ENCODE results near the gene GCNT2.
"Not testable (repeated sequence)": the region's sequence is repeated elsewhere in the genome, so short reads cannot be mapped to it uniquely, and the experiment has no call there.

GCNT2 gene

DNA sequence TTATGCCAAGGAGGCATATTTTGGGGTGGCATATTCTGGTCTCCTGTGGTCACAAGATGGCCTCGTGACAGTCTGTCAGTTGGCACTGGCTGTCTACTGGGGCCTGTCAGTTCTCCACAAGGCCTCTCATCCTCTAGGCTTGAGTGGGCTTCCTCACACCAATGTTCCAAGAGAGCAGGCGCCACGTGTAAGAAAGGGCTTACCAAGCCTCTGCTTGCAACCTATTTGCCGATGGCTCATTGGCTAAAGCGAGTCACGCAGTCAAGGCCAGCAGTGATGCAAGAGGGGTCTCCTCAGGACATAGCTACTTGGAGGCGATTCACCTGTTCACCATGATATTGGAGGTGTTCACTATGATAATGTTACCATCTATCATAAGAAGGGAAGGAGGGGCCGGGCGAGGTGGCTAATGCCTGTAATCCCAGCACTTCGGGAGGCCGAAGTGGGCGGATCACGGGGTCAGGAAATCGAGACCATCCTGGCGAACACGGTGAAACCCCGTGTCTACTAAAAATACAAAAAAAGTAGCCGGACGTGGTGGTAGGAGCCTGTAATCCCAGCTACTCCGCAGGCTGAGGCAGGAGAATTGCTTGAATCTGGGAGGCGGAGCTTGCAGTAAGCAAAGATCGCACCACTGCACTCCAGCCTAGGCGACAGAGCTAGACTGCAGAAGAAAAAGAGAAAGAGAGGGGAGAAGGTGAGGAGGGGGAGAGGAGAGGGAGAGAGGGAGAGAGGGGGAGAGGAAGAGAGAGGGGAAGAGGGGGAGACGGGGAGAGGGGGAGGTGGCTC is 138.0 kb downstream of the GCNT2 start:
- no peak overlapping the region for H3K4me3 ChIP-seq (ENCODE audit: low read length)
- no peak overlapping the region for H3K27ac ChIP-seq (ENCODE audit: low read length)
- no peaks in the 10 kb centered on the region for H3K27me3 ChIP-seq (ENCODE audit: control insufficient read depth, insufficient read depth, low read length)
- no peak for DNase-seq (ENCODE audit: low read depth, low spot score)
- no peaks in the 10 kb centered on the region for H3K36me3 ChIP-seq (ENCODE audit: control insufficient read depth, insufficient read depth, low read length)
- H3K4me1 ChIP-seq (ENCODE audit: control insufficient read depth, insufficient read depth, low read length): no peaks in the 10 kb centered on the region
- no peaks in the 10 kb centered on the region for H3K9me3 ChIP-seq (ENCODE audit: control insufficient read depth, insufficient read depth, low read length)
- WGBS (ENCODE audit: insufficient coverage, insufficient read length): no CpG with 5 or more reads among the region's 24 CpGs

DNA sequence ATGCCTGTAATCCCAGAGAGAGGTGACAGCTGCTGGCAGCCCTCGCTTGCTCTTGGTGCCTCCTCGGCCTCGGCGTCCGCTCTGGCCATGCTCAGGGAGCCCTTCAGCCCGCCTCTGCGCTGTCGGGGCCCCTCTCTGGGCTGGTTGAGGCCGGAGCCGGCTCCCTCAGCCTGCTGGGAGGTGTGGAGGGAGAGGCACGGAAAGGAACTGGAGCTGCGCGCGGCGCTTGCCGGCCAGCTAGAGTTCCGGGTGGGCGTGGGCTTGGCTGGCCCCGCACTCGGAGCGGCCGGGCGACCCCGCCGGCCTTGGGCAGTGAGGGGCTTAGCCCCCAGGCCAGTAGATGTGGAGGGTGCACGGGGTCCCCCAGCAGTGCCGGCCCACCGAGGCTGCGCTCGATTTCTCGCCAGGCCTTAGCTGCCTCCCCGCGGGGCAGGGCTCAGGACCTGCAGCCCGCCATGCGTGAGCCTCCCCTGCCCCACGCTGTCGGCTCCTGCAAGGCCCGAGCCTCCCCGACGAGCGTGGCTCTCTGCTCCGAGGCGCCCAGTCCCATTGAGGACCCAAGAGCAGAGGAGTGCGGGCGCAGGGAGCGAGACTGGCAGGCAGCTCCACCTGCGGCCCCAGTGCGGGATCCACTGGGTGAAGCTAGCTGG is 138.7 kb downstream of the GCNT2 start:
- Histone ChIP-seq H3K4me1 (ENCODE audit: control insufficient read depth, insufficient read depth, low read length) (no peaks in the 10 kb centered on the region), H3K27ac (ENCODE audit: low read length) (no peak overlapping the region), H3K9me3 (ENCODE audit: control insufficient read depth, insufficient read depth, low read length) (no peaks in the 10 kb centered on the region), H3K36me3 (ENCODE audit: control insufficient read depth, insufficient read depth, low read length) (no peaks in the 10 kb centered on the region), H3K4me3 (ENCODE audit: low read length) (no peak overlapping the region), H3K27me3 (ENCODE audit: control insufficient read depth, insufficient read depth, low read length) (no peaks in the 10 kb centered on the region)
- DNase-seq (ENCODE audit: low read depth, low spot score): no peak
- no CpG with 5 or more reads among the region's 48 CpGs for WGBS (ENCODE audit: insufficient coverage, insufficient read length)

DNA sequence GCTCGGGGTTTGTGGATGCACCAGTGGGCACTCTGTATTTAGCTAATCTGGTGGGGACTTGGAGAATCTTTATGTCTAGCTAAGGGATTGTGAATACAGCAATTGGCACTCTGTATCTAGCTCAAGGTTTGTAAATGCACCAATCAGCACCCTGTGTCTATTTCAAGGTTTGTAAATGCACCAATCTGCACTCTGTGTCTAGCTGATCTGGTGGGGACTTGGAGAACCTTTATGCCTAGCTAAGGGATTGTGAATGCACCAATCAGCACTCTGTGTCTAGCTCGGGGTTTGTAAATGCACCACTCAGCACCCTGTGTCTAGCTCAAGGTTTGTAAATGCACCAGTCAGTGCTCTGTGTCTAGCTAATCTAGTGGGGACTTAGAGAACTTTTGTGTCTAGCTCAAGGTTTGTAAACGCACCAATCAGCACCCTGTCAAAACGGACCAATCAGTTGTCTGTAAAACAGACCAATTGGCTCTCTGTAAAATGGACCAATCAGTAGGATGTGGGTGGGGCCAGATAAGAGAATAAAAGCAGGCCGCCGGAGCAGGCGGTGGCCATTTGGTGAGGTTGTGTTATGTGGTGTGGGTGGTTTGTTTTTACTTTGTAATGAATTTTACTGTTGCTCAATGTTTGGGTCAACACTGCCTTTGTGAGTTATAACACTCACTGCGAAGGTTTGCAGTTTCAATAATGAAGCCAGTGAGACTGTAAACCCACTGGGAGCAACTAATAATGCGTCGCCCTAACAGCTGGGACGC is 139.5 kb downstream of the GCNT2 start:
- not testable (repeated sequence) for H3K4me3 ChIP-seq (ENCODE audit: low read length); H3K27ac ChIP-seq (ENCODE audit: low read length); H3K27me3 ChIP-seq (ENCODE audit: control insufficient read depth, insufficient read depth, low read length); H3K4me1 ChIP-seq (ENCODE audit: control insufficient read depth, insufficient read depth, low read length); H3K36me3 ChIP-seq (ENCODE audit: control insufficient read depth, insufficient read depth, low read length); H3K9me3 ChIP-seq (ENCODE audit: control insufficient read depth, insufficient read depth, low read length); DNase-seq (ENCODE audit: low read depth, low spot score)
- WGBS (ENCODE audit: insufficient coverage, insufficient read length): no CpG with 5 or more reads among the region's 11 CpGs

DNA sequence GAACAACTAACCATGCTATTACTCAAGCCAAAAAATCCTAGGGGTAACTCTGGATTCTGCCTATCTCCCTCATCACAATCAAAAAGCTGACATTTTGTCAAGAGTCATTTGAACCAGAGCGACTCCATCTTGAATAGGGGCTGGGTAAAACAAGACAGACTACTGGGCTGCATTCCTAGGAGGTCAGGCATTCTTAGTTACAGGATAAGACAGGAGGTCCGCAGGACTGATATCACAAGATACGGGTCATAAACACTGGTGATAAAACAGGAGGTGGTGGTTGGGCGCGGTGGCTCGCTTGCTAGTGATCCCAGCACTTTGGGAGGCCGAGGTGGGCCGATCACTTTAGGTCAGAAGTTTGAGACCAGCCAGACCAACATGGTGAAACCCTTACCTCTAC is 141.1 kb downstream of the GCNT2 start:
- Histone ChIP-seq H3K27ac (ENCODE audit: low read length) (no peak overlapping the region), H3K4me3 (ENCODE audit: low read length) (no peak overlapping the region), H3K4me1 (ENCODE audit: control insufficient read depth, insufficient read depth, low read length) (no peaks in the 10 kb centered on the region), H3K27me3 (ENCODE audit: control insufficient read depth, insufficient read depth, low read length) (no peaks in the 10 kb centered on the region), H3K36me3 (ENCODE audit: control insufficient read depth, insufficient read depth, low read length) (no peaks in the 10 kb centered on the region), H3K9me3 (ENCODE audit: control insufficient read depth, insufficient read depth, low read length) (no peaks in the 10 kb centered on the region)
- no CpG with 5 or more reads among the region's 8 CpGs for WGBS (ENCODE audit: insufficient coverage, insufficient read length)
- DNase-seq (ENCODE audit: low read depth, low spot score): no peak

DNA sequence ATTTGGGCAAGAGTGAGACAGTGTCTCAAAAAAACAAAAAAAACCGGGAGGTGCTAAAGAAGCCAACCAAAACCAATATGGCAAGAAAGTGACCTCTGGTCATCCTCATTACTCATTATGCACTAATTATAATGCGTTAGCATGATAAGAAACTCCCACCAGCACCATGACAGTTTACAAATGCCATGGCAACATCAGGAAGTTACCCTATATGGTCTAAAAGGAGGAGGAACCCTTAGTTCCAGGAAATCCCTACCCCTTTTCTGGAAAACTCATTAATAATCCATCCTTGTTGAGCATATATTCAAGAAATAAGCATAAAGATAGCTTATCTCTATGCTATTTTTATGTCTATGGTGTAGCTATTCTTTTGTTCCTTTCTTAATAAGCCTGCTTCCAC is 141.6 kb downstream of the GCNT2 start:
- no peak for DNase-seq (ENCODE audit: low read depth, low spot score)
- no peaks in the 10 kb centered on the region for H3K9me3 ChIP-seq (ENCODE audit: control insufficient read depth, insufficient read depth, low read length)
- WGBS (ENCODE audit: insufficient coverage, insufficient read length): no CpG with 5 or more reads among the region's 2 CpGs
- no peak overlapping the region for H3K27ac ChIP-seq (ENCODE audit: low read length)
- H3K27me3 ChIP-seq (ENCODE audit: control insufficient read depth, insufficient read depth, low read length): no peaks in the 10 kb centered on the region
- H3K4me3 ChIP-seq (ENCODE audit: low read length): no peak overlapping the region
- no peaks in the 10 kb centered on the region for H3K4me1 ChIP-seq (ENCODE audit: control insufficient read depth, insufficient read depth, low read length)
- H3K36me3 ChIP-seq (ENCODE audit: control insufficient read depth, insufficient read depth, low read length): no peaks in the 10 kb centered on the region

DNA sequence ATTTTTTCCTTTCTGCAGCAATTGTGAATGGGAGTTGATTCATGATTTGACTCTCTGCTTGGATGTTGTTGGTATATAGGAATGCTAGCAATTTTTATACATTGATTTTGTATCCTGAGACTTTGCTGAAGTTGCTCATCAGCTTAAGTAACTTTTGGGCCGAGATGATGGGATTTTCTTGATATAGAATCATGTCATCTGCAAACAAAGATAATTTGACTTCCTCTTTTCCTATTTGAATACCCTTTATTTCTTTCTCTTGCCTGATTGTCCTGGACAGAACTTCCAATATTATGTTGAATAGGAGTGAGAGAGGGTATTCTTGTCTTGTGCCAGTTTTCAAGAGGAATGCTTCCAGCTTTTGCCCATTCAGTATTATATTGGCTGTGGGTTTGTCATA is 144.4 kb downstream of the GCNT2 start:
- DNase-seq (ENCODE audit: low read depth, low spot score): not testable (repeated sequence)
- no CpG with 5 or more reads among the region's 1 CpG for WGBS (ENCODE audit: insufficient coverage, insufficient read length)

DNA sequence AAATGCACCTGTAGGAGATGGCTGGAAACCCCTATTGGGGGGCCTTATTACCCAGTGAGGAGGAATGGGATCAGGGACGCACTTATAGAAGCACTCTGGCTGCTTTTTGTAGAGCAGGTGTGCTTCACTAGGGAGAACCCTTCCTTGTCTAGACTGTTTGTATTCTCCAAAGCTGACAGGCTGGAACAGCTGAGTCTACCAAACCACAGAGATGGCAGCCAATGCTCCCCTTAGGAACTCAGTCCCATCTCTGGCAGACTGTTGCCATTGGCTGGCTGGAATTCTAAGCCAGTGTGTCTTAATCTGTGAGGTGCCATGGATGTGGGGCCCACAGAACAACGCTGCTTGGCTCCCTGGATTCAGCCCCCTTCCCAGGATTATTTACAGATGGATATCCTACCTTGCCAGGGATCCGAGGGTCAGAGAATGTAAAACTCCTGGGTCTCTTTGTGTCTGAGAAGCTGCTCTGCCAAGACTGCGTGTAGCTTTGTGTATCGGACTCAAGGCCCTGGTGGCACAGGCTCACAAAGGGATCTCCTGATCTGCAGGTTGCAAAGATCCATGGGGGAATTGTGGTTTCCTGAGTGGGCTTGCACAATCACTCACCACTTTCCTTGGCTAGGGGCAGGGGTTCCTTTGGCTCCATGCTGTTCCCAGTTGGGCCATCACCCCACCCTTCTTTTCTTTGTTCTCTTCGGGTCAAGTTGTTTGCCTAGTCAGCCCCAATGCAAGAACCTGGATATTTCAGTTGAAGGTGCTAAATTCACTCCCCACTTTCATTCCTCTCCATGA is 147.2 kb downstream of the GCNT2 start:
- Histone ChIP-seq H3K9me3 (ENCODE audit: control insufficient read depth, insufficient read depth, low read length) (no peaks in the 10 kb centered on the region), H3K4me3 (ENCODE audit: low read length) (no peak overlapping the region), H3K27me3 (ENCODE audit: control insufficient read depth, insufficient read depth, low read length) (no peaks in the 10 kb centered on the region), H3K4me1 (ENCODE audit: control insufficient read depth, insufficient read depth, low read length) (no peaks in the 10 kb centered on the region), H3K36me3 (ENCODE audit: control insufficient read depth, insufficient read depth, low read length) (no peaks in the 10 kb centered on the region), H3K27ac (ENCODE audit: low read length) (no peak overlapping the region)
- DNase-seq (ENCODE audit: low read depth, low spot score): no peak
- WGBS (ENCODE audit: insufficient coverage, insufficient read length): no CpG with 5 or more reads among the region's 6 CpGs

More for the DNA sequence above, 144.4 kb downstream of the GCNT2 start:
- H3K27me3 ChIP-seq (ENCODE audit: control insufficient read depth, insufficient read depth, low read length); H3K27ac ChIP-seq (ENCODE audit: low read length); H3K36me3 ChIP-seq (ENCODE audit: control insufficient read depth, insufficient read depth, low read length); H3K4me3 ChIP-seq (ENCODE audit: low read length); H3K9me3 ChIP-seq (ENCODE audit: control insufficient read depth, insufficient read depth, low read length); H3K4me1 ChIP-seq (ENCODE audit: control insufficient read depth, insufficient read depth, low read length): not testable (repeated sequence)

DNA sequence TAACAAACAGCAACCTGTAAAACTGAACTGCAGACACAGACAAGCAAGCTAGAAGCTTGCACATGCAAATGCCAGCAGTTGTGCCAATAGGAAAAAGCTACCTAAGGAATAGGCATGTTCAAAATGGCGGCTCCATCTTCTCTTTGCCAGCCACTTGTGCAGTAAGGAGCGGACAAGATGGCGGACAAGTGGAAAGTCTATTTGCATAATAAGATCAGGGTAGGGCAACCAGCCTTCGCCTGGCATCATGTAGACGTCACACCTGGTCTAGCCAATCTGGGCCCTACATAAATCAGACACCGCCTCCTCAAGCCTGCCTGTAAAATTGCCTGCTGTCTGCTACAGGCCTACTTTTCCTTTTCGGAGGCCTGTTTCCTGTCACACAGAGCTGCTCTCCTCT is 155.3 kb downstream of the GCNT2 start:
- Histone ChIP-seq H3K27me3 (ENCODE audit: control insufficient read depth, insufficient read depth, low read length) (no peaks in the 10 kb centered on the region), H3K4me1 (ENCODE audit: control insufficient read depth, insufficient read depth, low read length) (no peaks in the 10 kb centered on the region), H3K27ac (ENCODE audit: low read length) (no peak overlapping the region), H3K36me3 (ENCODE audit: control insufficient read depth, insufficient read depth, low read length) (no peaks in the 10 kb centered on the region), H3K4me3 (ENCODE audit: low read length) (no peak overlapping the region), H3K9me3 (ENCODE audit: control insufficient read depth, insufficient read depth, low read length) (no peaks in the 10 kb centered on the region)
- no CpG with 5 or more reads among the region's 7 CpGs for WGBS (ENCODE audit: insufficient coverage, insufficient read length)
- no peak for DNase-seq (ENCODE audit: low read depth, low spot score)

DNA sequence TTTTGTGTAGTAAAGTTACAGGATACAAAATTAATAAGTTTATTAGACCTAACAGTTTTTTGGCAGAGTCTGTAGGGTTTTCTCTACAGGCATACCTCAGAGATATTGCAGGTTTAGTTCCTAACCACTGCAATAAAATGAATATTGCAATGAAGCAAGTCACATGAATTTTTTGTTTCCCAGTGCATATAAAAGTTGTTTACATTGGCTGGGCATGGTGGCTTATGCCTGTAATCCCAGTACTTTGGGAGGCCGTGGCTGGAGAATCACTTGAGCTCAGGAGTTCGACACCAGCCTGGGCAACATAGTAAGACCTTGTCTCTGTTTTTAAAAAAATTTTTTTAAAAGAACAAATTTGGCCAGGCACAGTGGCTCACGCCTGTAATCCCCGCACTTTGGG is 157.3 kb downstream of the GCNT2 start:
- H3K27ac ChIP-seq (ENCODE audit: low read length): no peak overlapping the region
- no peaks in the 10 kb centered on the region for H3K36me3 ChIP-seq (ENCODE audit: control insufficient read depth, insufficient read depth, low read length)
- H3K9me3 ChIP-seq (ENCODE audit: control insufficient read depth, insufficient read depth, low read length): no peaks in the 10 kb centered on the region
- no peaks in the 10 kb centered on the region for H3K4me1 ChIP-seq (ENCODE audit: control insufficient read depth, insufficient read depth, low read length)
- H3K27me3 ChIP-seq (ENCODE audit: control insufficient read depth, insufficient read depth, low read length): no peaks in the 10 kb centered on the region
- no peak overlapping the region for H3K4me3 ChIP-seq (ENCODE audit: low read length)
- WGBS (ENCODE audit: insufficient coverage, insufficient read length): no CpG with 5 or more reads among the region's 4 CpGs
- DNase-seq (ENCODE audit: low read depth, low spot score): no peak
